Neural crest cell (in vitro differentiated cells): ENCODE measurements around the gene MYH7. TPM values are rescaled to one million over a fixed set of nuclear protein-coding genes. Genes with fewer than 3 reads are reported as not detected.

Source experiments
- DNase-seq: peaks from one replicate; pipeline ENCODE4 v3.0.0; 2021; ENCODE audit warnings: low read depth, mixed read lengths, low spot score
- H3K27ac Mint-ChIP-seq: one replicate; pipeline ENCODE4 v1.8.0; 2021; ENCODE audit warnings: mild to moderate bottlenecking, mixed read lengths; ENCODE audit not compliant: unreplicated experiment
- H3K27me3 Mint-ChIP-seq: 2 replicates; pipeline ENCODE4 v1.8.0; 2021; ENCODE audit warnings: low read depth, mild to moderate bottlenecking, mixed read lengths
- H3K36me3 Mint-ChIP-seq: 2 replicates; pipeline ENCODE4 v1.8.0; 2021; ENCODE audit warnings: low read depth, mild to moderate bottlenecking, mixed read lengths
- H3K4me1 Mint-ChIP-seq: 2 replicates; pipeline ENCODE4 v1.8.0; 2021; ENCODE audit warnings: mixed read lengths
- H3K4me3 Mint-ChIP-seq: one replicate; pipeline ENCODE4 v1.8.0; 2021; ENCODE audit warnings: mild to moderate bottlenecking, mixed read lengths
- H3K9me3 Mint-ChIP-seq: 2 replicates; pipeline ENCODE4 v1.8.0; 2021; ENCODE audit warnings: mixed read lengths
- CTCF ChIP-seq: fragments of 200-600 bp; sonication (generic); conservative IDR thresholded peaks from 2 replicates; pipeline ENCODE4 v1.5.0; 2021; ENCODE audit warnings: antibody characterized with exemption, mild to moderate bottlenecking
- total RNA-seq: library from RNA; stranded (reverse); gene quantifications from 2 replicates; pipeline ENCODE4 v1.2.1, GENCODE V29; 2021

Gene MYH7
- total RNA-seq, 1 donor from 2014 or later, result 0.05 TPM

GRCh38 chr14:23478109-23478759, 42.8 kb upstream of the MYH7 start:
- Mint-ChIP-seq H3K4me3 (no peak overlapping the region), H3K4me1 (peaks cover 18% of the 10 kb centered on the region), H3K9me3 (no peaks in the 10 kb centered on the region), H3K36me3 (peaks cover 4% of the 10 kb centered on the region), H3K27me3 (no peaks in the 10 kb centered on the region), H3K27ac (no peak overlapping the region)
- DNase-seq, result peak; percentile 54
- peak; percentile 83 for TF ChIP-seq CTCF

- H3K27ac Mint-ChIP-seq, result no peak overlapping the region
- no peak for DNase-seq
- no peak overlapping the region for H3K4me3 Mint-ChIP-seq
- no peaks in the 10 kb centered on the region for H3K9me3 Mint-ChIP-seq
- H3K36me3 Mint-ChIP-seq, result peaks cover 3% of the 10 kb centered on the region
- peaks cover 6% of the 10 kb centered on the region for H3K4me1 Mint-ChIP-seq
- H3K27me3 Mint-ChIP-seq, result no peaks in the 10 kb centered on the region
- no peak for TF ChIP-seq CTCF
Measured at GRCh38 chr14:23470947-23471346, 35.5 kb upstream of the MYH7 start.

- no peak for DNase-seq
- Mint-ChIP-seq H3K36me3 (peaks cover 3% of the 10 kb centered on the region), H3K9me3 (no peaks in the 10 kb centered on the region), H3K4me1 (peaks cover 11% of the 10 kb centered on the region), H3K27me3 (no peaks in the 10 kb centered on the region), H3K27ac (peak overlapping the region; percentile 54), H3K4me3 (no peak overlapping the region)
- no peak for TF ChIP-seq CTCF
Measured at GRCh38 chr14:23469906-23470403, 34.5 kb upstream of the MYH7 start.

GRCh38 chr14:23469127-23469905, 33.9 kb upstream of the MYH7 start, which contains the start of gene NGDN:
NGDN (plus strand) TSS chr14:23469703; CDS start chr14:23469716, 13 bp downstream.
- peak; percentile 85 for TF ChIP-seq CTCF
- Mint-ChIP-seq H3K9me3 (no peaks in the 10 kb centered on the region), H3K4me3 (no peak within 1 kb of the TSS), H3K27ac (peak within 1 kb of the TSS; percentile 54), H3K27me3 (no peaks in the 10 kb centered on the region), H3K36me3 (peaks cover 3% of the 10 kb centered on the region), H3K4me1 (peaks cover 11% of the 10 kb centered on the region)
- peak; percentile 96 for DNase-seq

GRCh38 chr14:23468704-23469126, 33.3 kb upstream of the MYH7 start:
- DNase-seq, result no peak
- Mint-ChIP-seq H3K36me3 (peaks cover 3% of the 10 kb centered on the region), H3K27ac (peak overlapping the region; percentile 31), H3K4me1 (peaks cover 11% of the 10 kb centered on the region), H3K27me3 (peaks cover 2% of the 10 kb centered on the region), H3K9me3 (no peaks in the 10 kb centered on the region), H3K4me3 (no peak overlapping the region)
- TF ChIP-seq CTCF, result no peak
